Central memory CD8-positive, alpha-beta T cell (primary cell): ENCODE measurements around the gene TBC1D16.

Experiments used
- ATAC-seq: fragments of 150-1000 bp; cut with Tn5 transposase; replicated peaks from 2 replicates; pipeline ENCODE4 v1.10.0; 2022; ENCODE audit warnings: mild to moderate bottlenecking, moderate FRiP score, moderate number of reproducible peaks; ENCODE audit not compliant: poor library complexity, severe bottlenecking; ENCODE audit errors: extremely low read depth
- DNase-seq, 2 donors: peaks; one replicate each; pipeline ENCODE4 v3.0.0; 2021; ENCODE audit warnings: low spot score in 2 of 2
- H3K27ac Mint-ChIP-seq: one replicate; pipeline ENCODE4 v1.8.0; 2022; ENCODE audit warnings: low read depth, mild to moderate bottlenecking, moderate library complexity, mixed read lengths
- H3K27me3 Mint-ChIP-seq: one replicate; pipeline ENCODE4 v1.8.0; 2022; ENCODE audit warnings: mixed read lengths
- H3K36me3 Mint-ChIP-seq: one replicate; pipeline ENCODE4 v1.8.0; 2022; ENCODE audit warnings: mild to moderate bottlenecking, moderate library complexity, mixed read lengths; ENCODE audit not compliant: insufficient read depth
- H3K4me1 Mint-ChIP-seq: one replicate; pipeline ENCODE4 v1.8.0; 2022; ENCODE audit warnings: mixed read lengths
- H3K4me3 Mint-ChIP-seq: one replicate; pipeline ENCODE4 v1.8.0; 2022; ENCODE audit warnings: mild to moderate bottlenecking, moderate library complexity, mixed read lengths
- H3K9me3 Mint-ChIP-seq: one replicate; pipeline ENCODE4 v1.8.0; 2022; ENCODE audit warnings: mixed read lengths

TBC1D16 gene

GRCh38 chr17:79955691-79956440, 79.8 kb downstream of the TBC1D16 start:
- no peak for ATAC-seq
- no peaks in the 10 kb centered on the region for H3K4me1 Mint-ChIP-seq
- peaks cover 28% of the 10 kb centered on the region for H3K27me3 Mint-ChIP-seq
- no peak overlapping the region for H3K4me3 Mint-ChIP-seq
- no peaks in the 10 kb centered on the region for H3K9me3 Mint-ChIP-seq
- peaks cover 1% of the 10 kb centered on the region for H3K36me3 Mint-ChIP-seq
- no peak for DNase-seq
- H3K27ac Mint-ChIP-seq = no peak overlapping the region

GRCh38 chr17:79955167-79955549, 80.5 kb downstream of the TBC1D16 start:
- no peak overlapping the region for H3K4me3 Mint-ChIP-seq

GRCh38 chr17:79954281-79955166, 81.1 kb downstream of the TBC1D16 start:
- H3K4me1 Mint-ChIP-seq = no peaks in the 10 kb centered on the region
- no peak overlapping the region for H3K4me3 Mint-ChIP-seq
- ATAC-seq = no peak
- H3K9me3 Mint-ChIP-seq = no peaks in the 10 kb centered on the region
- H3K36me3 Mint-ChIP-seq = peaks cover 1% of the 10 kb centered on the region
- no peak overlapping the region for H3K27ac Mint-ChIP-seq
- DNase-seq = no peak
- H3K27me3 Mint-ChIP-seq = peaks cover 28% of the 10 kb centered on the region

More at GRCh38 chr17:79955167-79955549, 80.5 kb downstream of the TBC1D16 start:
- Mint-ChIP-seq H3K4me1 (no peaks in the 10 kb centered on the region), H3K36me3 (peaks cover 1% of the 10 kb centered on the region), H3K27me3 (peaks cover 28% of the 10 kb centered on the region), H3K9me3 (no peaks in the 10 kb centered on the region), H3K27ac (no peak overlapping the region)
- ATAC-seq (no peak), DNase-seq (no peak)

- Mint-ChIP-seq H3K4me1 (no peaks in the 10 kb centered on the region), H3K36me3 (peaks cover 1% of the 10 kb centered on the region), H3K27me3 (peaks cover 19% of the 10 kb centered on the region), H3K27ac (no peak overlapping the region), H3K4me3 (no peak overlapping the region), H3K9me3 (no peaks in the 10 kb centered on the region)
- DNase-seq (no peak), ATAC-seq (no peak)
Observed at GRCh38 chr17:79953335-79953734, 82.3 kb downstream of the TBC1D16 start.

- no peak overlapping the region for H3K27ac Mint-ChIP-seq
Observed at GRCh38 chr17:79952901-79953300, 82.8 kb downstream of the TBC1D16 start.

GRCh38 chr17:79952265-79952877, 83.3 kb downstream of the TBC1D16 start:
- no peak overlapping the region for H3K4me3 Mint-ChIP-seq
- peaks cover 1% of the 10 kb centered on the region for H3K36me3 Mint-ChIP-seq
- DNase-seq = no peak
- H3K9me3 Mint-ChIP-seq = no peaks in the 10 kb centered on the region
- H3K27me3 Mint-ChIP-seq = peaks cover 9% of the 10 kb centered on the region
- no peak overlapping the region for H3K27ac Mint-ChIP-seq
- ATAC-seq = no peak
- no peaks in the 10 kb centered on the region for H3K4me1 Mint-ChIP-seq

More at GRCh38 chr17:79952901-79953300, 82.8 kb downstream of the TBC1D16 start:
- H3K4me1 Mint-ChIP-seq = no peaks in the 10 kb centered on the region
- ATAC-seq (no peak), DNase-seq (no peak)
- H3K9me3 Mint-ChIP-seq = no peaks in the 10 kb centered on the region
- peaks cover 1% of the 10 kb centered on the region for H3K36me3 Mint-ChIP-seq
- H3K4me3 Mint-ChIP-seq = no peak overlapping the region
- H3K27me3 Mint-ChIP-seq = peaks cover 15% of the 10 kb centered on the region

- Mint-ChIP-seq H3K27me3 (peaks cover 2% of the 10 kb centered on the region), H3K9me3 (no peaks in the 10 kb centered on the region), H3K4me3 (no peak overlapping the region), H3K4me1 (no peaks in the 10 kb centered on the region), H3K27ac (no peak overlapping the region), H3K36me3 (no peaks in the 10 kb centered on the region)
- ATAC-seq (no peak), DNase-seq (no peak)
Observed at GRCh38 chr17:79951361-79952264, 84.1 kb downstream of the TBC1D16 start.

GRCh38 chr17:79950751-79951150, 84.9 kb downstream of the TBC1D16 start:
- no peaks in the 10 kb centered on the region for H3K36me3 Mint-ChIP-seq
- H3K27me3 Mint-ChIP-seq = no peaks in the 10 kb centered on the region

GRCh38 chr17:79950306-79950705, 85.4 kb downstream of the TBC1D16 start:
- no peaks in the 10 kb centered on the region for H3K4me1 Mint-ChIP-seq
- H3K27ac Mint-ChIP-seq = no peak overlapping the region
- DNase-seq = no peak
- no peak for ATAC-seq
- H3K4me3 Mint-ChIP-seq = no peak overlapping the region
- H3K27me3 Mint-ChIP-seq = no peaks in the 10 kb centered on the region
- no peaks in the 10 kb centered on the region for H3K9me3 Mint-ChIP-seq
- no peaks in the 10 kb centered on the region for H3K36me3 Mint-ChIP-seq

More at GRCh38 chr17:79950751-79951150, 84.9 kb downstream of the TBC1D16 start:
- Mint-ChIP-seq H3K4me1 (no peaks in the 10 kb centered on the region), H3K9me3 (no peaks in the 10 kb centered on the region), H3K4me3 (no peak overlapping the region), H3K27ac (no peak overlapping the region)
- ATAC-seq = no peak
- DNase-seq = no peak

- no peak overlapping the region for H3K4me3 Mint-ChIP-seq
- H3K27me3 Mint-ChIP-seq = no peaks in the 10 kb centered on the region
- no peak overlapping the region for H3K27ac Mint-ChIP-seq
- H3K36me3 Mint-ChIP-seq = no peaks in the 10 kb centered on the region
- no peaks in the 10 kb centered on the region for H3K9me3 Mint-ChIP-seq
- DNase-seq = no peak
- H3K4me1 Mint-ChIP-seq = no peaks in the 10 kb centered on the region
- no peak for ATAC-seq
Observed at GRCh38 chr17:79949656-79950209, 85.9 kb downstream of the TBC1D16 start.

- ATAC-seq = no peak
- H3K27ac Mint-ChIP-seq = no peak overlapping the region
- H3K4me3 Mint-ChIP-seq = no peak overlapping the region
- H3K9me3 Mint-ChIP-seq = no peaks in the 10 kb centered on the region
- H3K27me3 Mint-ChIP-seq = no peaks in the 10 kb centered on the region
- peaks cover 2% of the 10 kb centered on the region for H3K4me1 Mint-ChIP-seq
- no peak for DNase-seq
- peaks cover 4% of the 10 kb centered on the region for H3K36me3 Mint-ChIP-seq
Observed at GRCh38 chr17:79948945-79949655, 86.6 kb downstream of the TBC1D16 start.
